Testis (tissue), 2 donors: ENCODE results near the gene SVIP.

Experiments used
- CTCF ChIP-seq, 3 experiments: fragments of 450-650 bp in 2 of 3; fragments of 200-600 bp in 1 of 3; sonication (generic) in 1 of 3; IDR thresholded peaks; one replicate each; pipeline ENCODE4 v1.5.1; 2016 to 2019; ENCODE audit warnings: antibody characterized with exemption in 3 of 3, mild to moderate bottlenecking in 2 of 3, moderate library complexity in 1 of 3
- POLR2A ChIP-seq: fragments of 450-650 bp; IDR thresholded peaks from one replicate; pipeline ENCODE4 v1.6.1; 2017; ENCODE audit warnings: antibody characterized with exemption, mild to moderate bottlenecking, moderate library complexity

- TF ChIP-seq POLR2A (no peak), CTCF (IDR thresholded peaks at IDR 0.05) (no peak)
Observed at GRCh38 chr11:22798901-22799300, 30.7 kb downstream of the SVIP start.
